HPDE6-E6E7 (cell line): ENCODE results near the gene CBFA2T3.
"Not testable (repeated sequence)": the region's sequence is repeated elsewhere in the genome, so short reads cannot be mapped to it uniquely, and the experiment has no call there.

Experiments used
- DNase-seq: peaks from one replicate; pipeline ENCODE4 v3.0.0; 2011; ENCODE audit warnings: missing footprints; ENCODE audit errors: extremely low spot score

The CBFA2T3 gene

GRCh38 chr16:89013111-89013510, 36.1 kb upstream of the CBFA2T3 start:
- no peak for DNase-seq

GRCh38 chr16:89012622-89012995, 35.6 kb upstream of the CBFA2T3 start:
- DNase-seq, result no peak

DNA sequence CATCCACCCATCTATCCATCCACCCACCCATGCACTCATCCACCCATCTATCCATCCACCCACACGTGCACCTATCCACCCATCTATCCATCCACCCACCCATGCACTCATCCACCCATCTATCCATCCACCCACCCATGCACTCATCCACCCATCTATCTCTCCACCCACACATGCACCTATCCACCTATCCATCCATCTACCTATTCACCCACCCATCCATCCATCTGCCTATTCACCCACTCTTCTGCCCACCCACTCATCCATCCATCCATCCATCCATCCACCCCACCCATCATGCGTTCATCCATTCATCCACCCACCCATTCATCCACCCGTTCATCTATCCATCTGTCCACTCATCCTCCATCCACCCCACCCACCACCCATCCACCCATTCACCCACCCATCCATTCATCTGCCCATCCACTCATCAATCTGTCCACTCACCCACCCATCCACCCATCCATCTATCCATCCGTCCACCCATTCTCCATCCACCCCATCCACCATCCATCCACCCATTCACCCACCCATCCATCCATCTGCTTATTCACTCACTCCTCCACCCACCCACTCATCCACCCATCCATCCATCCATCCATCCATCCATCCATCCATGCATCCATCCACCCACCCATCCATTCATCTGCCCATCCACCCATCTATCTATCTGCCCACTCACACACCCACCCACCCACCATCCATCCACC, 35.1 kb upstream of the CBFA2T3 start:
- no peak for DNase-seq

DNA sequence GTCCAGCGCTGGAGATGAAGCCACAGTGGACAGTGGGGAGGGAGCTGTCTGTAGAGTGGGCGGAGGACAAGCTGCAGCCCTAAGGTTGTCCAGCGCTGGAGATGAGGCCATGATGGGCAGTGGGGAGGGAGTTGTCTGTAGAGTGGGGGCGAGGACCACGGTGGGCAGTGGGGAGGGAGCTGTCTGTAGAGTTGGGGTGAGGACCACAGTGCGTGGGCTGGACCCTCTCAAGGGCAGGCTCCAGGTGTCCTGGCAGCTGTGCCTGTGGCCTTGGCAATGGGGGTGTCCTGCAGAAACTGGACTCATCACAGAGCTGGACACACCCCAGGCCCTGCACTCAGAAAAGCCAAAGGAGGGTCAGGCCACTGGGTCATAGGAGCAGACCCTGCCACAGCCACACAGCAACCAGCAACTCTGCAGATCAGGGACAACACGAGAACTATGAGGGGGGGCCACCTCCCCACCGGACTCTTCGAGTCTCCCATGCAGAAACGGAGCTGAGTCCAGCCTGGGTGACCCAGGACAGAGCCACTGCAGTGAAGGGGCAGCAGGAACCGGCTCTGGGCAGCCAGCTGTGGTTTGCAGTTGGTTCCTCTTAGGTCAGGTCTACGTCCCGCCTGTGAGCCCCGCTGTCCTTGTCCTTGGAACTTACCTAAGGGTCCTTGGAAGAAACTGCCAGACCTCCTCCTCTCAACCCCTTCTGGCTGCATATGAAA, 33.4 kb upstream of the CBFA2T3 start:
- no peak for DNase-seq

GRCh38 chr16:89009343-89010209, 32.6 kb upstream of the CBFA2T3 start:
- DNase-seq, result no peak

- DNase-seq, result not testable (repeated sequence)
These were observed 31.8 kb upstream of the CBFA2T3 start for GRCh38 chr16:89008796-89009195.

- no peak for DNase-seq
These were observed 30.6 kb upstream of the CBFA2T3 start for GRCh38 chr16:89007371-89008249.

DNA sequence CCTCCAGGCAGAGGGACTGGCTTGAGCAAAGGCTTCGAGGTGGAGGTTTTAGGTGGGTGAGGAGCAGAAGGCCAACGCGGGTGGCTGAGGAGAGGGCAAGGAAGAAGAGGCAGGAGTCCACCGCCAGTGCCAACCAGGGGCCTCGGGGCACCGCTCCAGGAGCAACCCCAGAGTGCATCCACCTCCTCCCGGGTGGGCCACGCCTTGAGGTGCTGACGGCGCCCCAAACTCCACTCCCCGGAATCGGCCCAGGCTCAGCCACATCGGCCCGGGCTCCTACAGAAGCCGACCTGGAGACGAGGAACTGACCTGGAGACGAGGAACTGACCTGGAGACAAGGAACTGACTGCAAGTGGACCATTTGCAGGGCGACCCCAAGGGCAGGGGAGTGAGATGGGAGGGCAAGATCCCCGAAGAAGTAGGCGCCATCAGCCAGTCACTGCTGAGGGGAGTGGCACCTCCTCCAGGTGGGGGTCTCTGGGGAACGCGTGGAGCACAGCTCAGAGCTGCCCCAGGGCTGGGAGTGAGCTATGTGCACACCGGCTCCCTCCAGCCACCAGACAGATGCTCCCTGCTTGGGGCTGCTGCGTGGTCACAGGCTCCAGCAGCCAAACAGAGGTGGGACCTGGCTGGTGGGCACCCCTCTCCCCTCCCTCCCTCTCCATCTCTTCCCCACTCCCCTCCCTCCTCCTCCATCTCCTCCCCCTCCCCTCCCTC, 29.2 kb upstream of the CBFA2T3 start:
- no peak for DNase-seq

GRCh38 chr16:89005201-89006035, 28.4 kb upstream of the CBFA2T3 start:
- no peak for DNase-seq

- no peak for DNase-seq
These were observed 27.3 kb upstream of the CBFA2T3 start for GRCh38 chr16:89004209-89004831.

GRCh38 chr16:89003831-89004208, 26.8 kb upstream of the CBFA2T3 start:
- no peak for DNase-seq

- no peak for DNase-seq
These were observed 26.1 kb upstream of the CBFA2T3 start for GRCh38 chr16:89002851-89003830.

- DNase-seq, result not testable (repeated sequence)
These were observed 25.1 kb upstream of the CBFA2T3 start for GRCh38 chr16:89002081-89002480.

DNA sequence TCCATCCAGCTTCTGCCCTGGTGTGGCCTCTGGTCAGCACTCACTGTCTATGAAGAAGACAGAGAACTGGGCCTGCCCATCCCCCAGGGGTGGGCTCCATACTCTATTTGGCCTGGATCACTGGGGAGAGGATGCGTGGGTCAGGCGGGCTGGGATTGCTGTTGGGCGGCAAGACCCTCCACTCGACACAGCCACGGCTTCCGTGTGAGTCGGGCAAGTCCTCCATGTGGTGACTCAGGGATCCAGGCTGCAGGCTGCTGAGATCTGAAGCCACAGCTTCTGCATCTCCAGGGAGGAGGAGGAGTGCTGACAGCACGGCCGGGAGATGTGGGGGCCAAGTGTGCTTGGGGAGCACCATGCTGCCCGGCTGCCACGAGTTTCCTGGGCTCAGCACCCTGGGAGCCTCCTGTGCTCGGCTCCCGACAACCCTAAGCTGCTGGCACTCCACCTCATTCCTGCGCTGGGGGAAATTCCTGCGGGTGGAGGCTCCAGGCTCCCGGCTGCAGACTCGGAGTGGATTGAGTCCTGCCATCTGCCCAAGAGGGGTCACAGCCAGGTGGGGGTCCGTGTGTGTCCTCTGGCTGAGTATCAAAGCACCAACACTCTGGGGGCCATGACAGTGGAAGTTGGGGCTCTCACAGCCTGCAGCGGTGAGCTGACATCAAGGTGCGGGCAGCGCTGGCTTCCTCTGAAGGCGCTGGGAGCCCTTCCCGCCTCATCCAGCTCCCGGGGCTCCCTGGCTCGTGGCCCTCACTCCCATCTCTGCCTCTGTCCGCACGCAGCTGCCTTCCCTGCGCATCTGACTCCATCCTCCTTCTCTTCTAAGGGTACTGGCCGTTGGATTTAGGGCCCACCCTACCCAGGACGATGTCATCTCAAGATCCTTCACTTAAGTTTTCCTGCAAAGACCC, 24.4 kb upstream of the CBFA2T3 start:
- DNase-seq, result no peak

DNA sequence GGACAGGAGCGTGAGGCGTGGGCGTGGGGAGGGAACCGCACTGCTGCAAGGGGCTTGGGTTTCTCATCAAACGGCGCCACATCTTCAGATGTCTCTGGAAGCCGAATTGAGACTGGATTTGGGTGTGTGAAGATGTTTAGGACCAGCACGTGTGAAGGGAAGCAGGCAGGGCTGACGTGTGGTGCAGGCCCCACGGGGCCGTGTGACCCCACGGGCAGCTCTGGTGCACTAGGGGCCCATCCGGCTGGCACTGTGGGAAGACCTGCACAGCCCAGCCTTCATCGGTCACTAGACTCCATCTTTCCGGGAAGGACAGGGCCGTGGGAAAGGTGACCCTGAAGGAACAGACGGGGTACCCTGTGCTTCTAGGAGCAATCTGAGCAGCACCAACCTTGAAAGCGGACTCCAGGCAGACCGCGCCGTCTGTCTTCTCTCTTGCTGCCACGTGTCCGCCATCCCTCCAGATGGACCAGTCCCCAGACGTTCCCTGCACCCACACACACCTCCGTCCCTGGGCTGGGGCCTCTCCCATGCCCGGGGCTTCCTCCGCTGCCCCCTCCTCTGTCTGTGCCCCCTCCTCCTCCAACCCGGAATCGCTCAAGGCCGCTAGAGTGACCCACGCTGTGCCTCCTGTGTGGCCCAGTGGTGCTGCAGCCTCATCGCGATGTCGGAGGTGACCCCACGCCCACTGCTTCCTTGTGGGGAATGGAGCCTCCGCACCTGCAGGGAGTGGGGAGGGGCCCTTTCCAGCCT, 23.4 kb upstream of the CBFA2T3 start:
- DNase-seq, result no peak

DNA sequence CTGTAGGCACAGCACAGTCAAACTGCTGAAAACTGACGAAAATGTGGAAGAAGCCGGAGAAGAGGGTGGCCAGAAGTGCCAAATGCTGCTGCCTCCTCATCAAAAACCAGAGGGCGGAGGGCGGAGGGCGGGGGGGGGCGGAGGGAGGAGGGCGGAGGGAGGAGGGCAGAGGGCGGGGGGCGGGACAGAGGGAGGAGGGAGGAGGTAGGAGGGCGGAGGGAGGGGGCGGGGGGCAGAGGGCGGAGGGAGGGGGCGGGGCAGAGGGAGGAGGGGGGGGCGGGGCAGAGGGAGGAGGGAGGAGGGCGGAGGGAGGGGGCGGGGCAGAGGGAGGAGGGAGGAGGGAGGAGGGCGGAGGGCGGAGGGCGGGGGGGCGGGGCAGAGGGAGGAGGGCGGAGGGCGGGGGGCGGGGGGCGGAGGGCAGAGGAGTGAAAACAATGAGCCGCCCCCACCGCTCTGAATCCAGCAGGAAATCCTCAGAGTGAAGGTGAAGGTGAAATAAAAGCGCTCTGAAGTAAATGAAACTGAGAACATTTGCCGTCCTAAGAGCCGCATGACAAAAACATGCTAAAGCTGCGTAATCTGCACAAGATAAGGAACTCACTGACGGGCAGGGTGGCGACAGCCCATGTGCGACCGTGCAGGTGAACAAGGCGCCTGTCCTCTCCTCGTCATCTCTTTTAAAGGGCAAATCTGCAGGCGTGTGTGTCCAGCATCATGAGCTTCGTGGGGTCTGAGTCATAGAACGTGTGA, 22.6 kb upstream of the CBFA2T3 start:
- no peak for DNase-seq
